K562 (cell line): ENCODE data around the gene ADAMTS14.

ENCODE experiments used
- ARID3A ChIP-seq: IDR thresholded peaks from 2 replicates; pipeline ENCODE4 v1.6.1; 2012; ENCODE audit warnings: low read depth, low read length, improper control_type of control experiment, borderline replicate concordance
- BRF1 ChIP-seq: IDR thresholded peaks from 3 replicates; pipeline ENCODE4 v1.6.1; 2011; ENCODE audit warnings: borderline replicate concordance, mild to moderate bottlenecking; ENCODE audit not compliant: insufficient read length; ENCODE audit errors: extremely low read depth
- CTCF ChIP-seq, 3 experiments: IDR thresholded peaks in 2 of 3; conservative IDR thresholded peaks in 1 of 3; 2 replicates each; pipeline ENCODE4 v1.5.1; 2011 to 2012; ENCODE audit warnings: low read length in 3 of 3, mild to moderate bottlenecking in 3 of 3, control low read depth in 2 of 3, improper control_type of control experiment in 1 of 3, inconsistent platforms in 1 of 3, low read depth in 1 of 3, mixed read lengths in 1 of 3, moderate library complexity in 1 of 3; ENCODE audit not compliant: insufficient read depth in 2 of 3
- HDAC8 ChIP-seq: fragments of 450-650 bp; IDR thresholded peaks from 2 replicates; pipeline ENCODE4 v1.6.1; 2016; ENCODE audit warnings: mild to moderate bottlenecking, missing genetic modification characterization, moderate library complexity, missing compliant biosample characterization
- SREBF2 ChIP-seq: sonication (generic); formaldehyde crosslinking; IDR thresholded peaks from 2 replicates; pipeline ENCODE4 v1.4.0; 2020; ENCODE audit warnings: mild to moderate bottlenecking, missing genetic modification reagents
- TFAP4 ChIP-seq: sonication (generic); formaldehyde crosslinking; IDR thresholded peaks from 2 replicates; pipeline ENCODE4 v1.8.0; 2022; ENCODE audit warnings: missing genetic modification reagents, mild to moderate bottlenecking, moderate library complexity, borderline replicate concordance
- ZC3H11A ChIP-seq: IDR thresholded peaks from 2 replicates; pipeline ENCODE4 v1.6.1; 2012; ENCODE audit warnings: low read depth, low read length, improper control_type of control experiment
- ZC3H8 ChIP-seq: fragments of 450-650 bp; IDR thresholded peaks from 2 replicates; pipeline ENCODE4 v1.6.1; 2017
- ZNF274 ChIP-seq: IDR thresholded peaks from 2 replicates; pipeline ENCODE4 v1.6.1; 2011; ENCODE audit warnings: low read depth, mild to moderate bottlenecking, low read length, moderate library complexity, borderline replicate concordance
- ZNF561 ChIP-seq: fragments of 450-650 bp; formaldehyde crosslinking; conservative IDR thresholded peaks from 2 replicates; pipeline ENCODE4 v1.4.0; 2020; ENCODE audit warnings: mild to moderate bottlenecking, moderate library complexity
- TF ChIP-seq, protein P1 (sequence below): fragments of 450-650 bp; formaldehyde crosslinking; IDR thresholded peaks from 2 replicates; pipeline ENCODE4 v1.4.0; 2020; ENCODE audit warnings: mild to moderate bottlenecking, moderate library complexity

GRCh38 chr10:70775679-70776454 lies 103.6 kb downstream of the ADAMTS14 start:
- no peak for TF ChIP-seq ZNF274
- no peak for TF ChIP-seq ZNF561 (CRISPR knock-in tag)
- TF ChIP-seq, protein P1, sequence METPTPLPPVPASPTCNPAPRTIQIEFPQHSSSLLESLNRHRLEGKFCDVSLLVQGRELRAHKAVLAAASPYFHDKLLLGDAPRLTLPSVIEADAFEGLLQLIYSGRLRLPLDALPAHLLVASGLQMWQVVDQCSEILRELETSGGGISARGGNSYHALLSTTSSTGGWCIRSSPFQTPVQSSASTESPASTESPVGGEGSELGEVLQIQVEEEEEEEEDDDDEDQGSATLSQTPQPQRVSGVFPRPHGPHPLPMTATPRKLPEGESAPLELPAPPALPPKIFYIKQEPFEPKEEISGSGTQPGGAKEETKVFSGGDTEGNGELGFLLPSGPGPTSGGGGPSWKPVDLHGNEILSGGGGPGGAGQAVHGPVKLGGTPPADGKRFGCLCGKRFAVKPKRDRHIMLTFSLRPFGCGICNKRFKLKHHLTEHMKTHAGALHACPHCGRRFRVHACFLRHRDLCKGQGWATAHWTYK (CRISPR knock-in tag), result no peak
- TF ChIP-seq TFAP4 (CRISPR knock-in tag), result no peak
- no peak for TF ChIP-seq HDAC8 (tag)
- no peak for TF ChIP-seq BRF1
- TF ChIP-seq ZC3H11A, result no peak
- no peak for TF ChIP-seq CTCF (IDR thresholded peaks at IDR 0.05 in 2 of 3, conservative IDR thresholded peaks at IDR 0.05 in 1 of 3; ENCODE audit: insufficient read depth in 2 of 3, low read depth in 1 of 3, low read length in 3 of 3)
- no peak for TF ChIP-seq ZC3H8
- no peak for TF ChIP-seq ARID3A
- no peak for TF ChIP-seq SREBF2 (CRISPR knock-in tag)
